ENCODE data around the gene RAP1GAP2. TPM values are rescaled to one million over a fixed set of nuclear protein-coding genes. Genes with fewer than 3 reads are reported as not detected.
A peak's percentile ranks its signal among the peaks of the same experiment; 100 is the strongest.

The RAP1GAP2 gene
- total and polyA plus RNA-seq, 2 of the 8 experiments (the other 6 are each of a cell fraction or from before 2014, with no cell fraction given), result 24.0 to 63.8 TPM

DNA sequence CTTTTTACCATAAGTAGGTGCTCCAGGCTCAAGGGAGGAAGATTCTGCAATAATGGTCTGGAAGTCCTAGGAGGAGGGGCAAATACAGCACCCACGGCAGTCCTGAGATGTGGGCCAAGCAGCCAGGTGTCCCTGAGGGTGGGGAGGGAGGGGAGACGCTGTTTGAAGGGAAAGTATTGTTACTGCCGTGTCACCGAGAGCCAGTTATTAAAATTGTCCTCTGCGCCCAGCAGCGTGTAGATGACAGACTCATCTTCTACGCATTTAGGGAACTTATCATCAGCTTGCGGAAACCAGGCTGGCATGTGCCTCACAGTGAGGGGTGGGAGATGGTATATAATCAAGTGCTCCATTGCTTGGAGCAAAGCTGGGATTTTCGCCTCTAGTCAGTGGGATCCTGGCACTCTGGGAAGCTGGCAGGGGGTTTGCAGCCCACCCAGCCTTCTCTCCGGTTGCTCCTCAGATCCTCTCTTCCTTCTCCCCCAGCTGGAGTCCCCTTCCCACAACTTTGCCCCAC, 162.5 kb downstream of the RAP1GAP2 start:
- Histone ChIP-seq H2AK5ac (ENCODE audit: low read depth, low read length) (0 out of 2 replicates have a peak overlapping the region, but pooled peaks have one; percentile 65), H4K5ac (ENCODE audit: insufficient read length, low read depth, low read length) (no peak overlapping the region), H3K9me3 (ENCODE audit: insufficient read depth in 2 of 2, low read depth in 1 of 2, low read length in 1 of 2) (no peaks in the 10 kb centered on the region), H3K23me2 (ENCODE audit: low read depth, low read length) (no peaks in the 10 kb centered on the region), H2BK12ac (ENCODE audit: low read depth, low read length) (peak overlapping the region; percentile 60; the same call in 1 of the 2 replicates), H3K56ac (replicated peaks; ENCODE audit: insufficient read length, low read depth, low read length) (no peak overlapping the region), H2BK120ac (replicated peaks; ENCODE audit: low read depth, low read length) (no peak overlapping the region), H2BK20ac (ENCODE audit: low read length) (no peak overlapping the region), H4K20me1 (replicated peaks in 1 of 2; ENCODE audit: control insufficient read depth in 1 of 2, insufficient read depth in 2 of 2, low read length in 2 of 2) (peaks cover 5 to 8% of the 10 kb centered on the region in 2 experiments), H4K91ac (replicated peaks; ENCODE audit: insufficient read length, low read length) (no peak overlapping the region), H3K36me3 (ENCODE audit: control insufficient read depth in 2 of 4, insufficient read depth in 4 of 4, low read length in 3 of 4) (no peaks in the 10 kb centered on the region), H3K79me1 (ENCODE audit: low read depth, low read length) (peaks cover 2% of the 10 kb centered on the region; the same call in 1 of the 2 replicates), H3K4me1 (replicated peaks in 1 of 4; ENCODE audit: control insufficient read depth in 3 of 4, insufficient read depth in 4 of 4, low read length in 3 of 4) (peaks cover 2 to 30% (median 7%) of the 10 kb centered on the region in 4 experiments; a peak in 5 of 7 replicates), H3K14ac (ENCODE audit: insufficient read length) (no peak overlapping the region), H3K4me2 (ENCODE audit: insufficient read depth in 1 of 2, low read depth in 2 of 2, low read length in 2 of 2) (no peak overlapping the region), H3K4me3 (ENCODE audit: extremely low read depth in 1 of 4, insufficient read depth in 2 of 4, low read depth in 3 of 4, low read length in 4 of 4) (no peak overlapping the region), H3K27ac (ENCODE audit: low read depth, low read length) (no peak overlapping the region), H3K27me3 (replicated peaks in 1 of 4; ENCODE audit: control insufficient read depth in 3 of 4, extremely low read depth in 1 of 4, insufficient read depth in 3 of 4, low read length in 3 of 4) (no peaks in the 10 kb centered on the region), H4K8ac (ENCODE audit: extremely low read depth, insufficient read depth, low read length) (no peak overlapping the region; the same call in 1 of the 2 replicates), H2AFZ (ENCODE audit: low read length) (no peak overlapping the region), H3K79me2 (ENCODE audit: control insufficient read depth in 1 of 2, insufficient read depth in 2 of 2, low read length in 2 of 2) (peaks cover 0 to 20% of the 10 kb centered on the region in 2 experiments; a peak in 3 of 4 replicates), H2BK15ac (ENCODE audit: low read length) (no peak overlapping the region), H3K23ac (ENCODE audit: insufficient read length) (no peak overlapping the region), H3K18ac (ENCODE audit: extremely low read depth, low read length) (no peak overlapping the region), H3K4ac (replicated peaks; ENCODE audit: insufficient read length, low read depth, low read length) (no peak overlapping the region), H2BK5ac (ENCODE audit: low read depth, low read length) (peak overlapping the region; percentile 66), H3K9ac (replicated peaks in 1 of 4; ENCODE audit: extremely low read depth in 1 of 4, low read depth in 3 of 4, low read length in 3 of 4) (no peak overlapping the region; a peak in 1 of 7 replicates)
- POLR2A ChIA-PET (ENCODE audit: partially characterized antibody), result interaction anchor here (0.6 kb wide), 1 partner anchor 765 kb away, joined by 3 read pairs; no protein-coding TSS in a partner anchor
- WGBS, 2 experiments (ENCODE audit: extremely low coverage in 1 of 2, insufficient coverage in 1 of 2, insufficient read length in 1 of 2, insufficient replicate concordance in 2 of 2, low coverage in 1 of 2, low lambda C conversion rate in 2 of 2, missing lambda C conversion rate in 1 of 2), result 94% methylated on average over 9 of the region's 10 CpGs; no CpG with 5 or more reads in 1 of the 2 experiments
- FAIRE-seq (no peak), DNase-seq (ENCODE audit: low read depth in 1 of 2, low spot score in 2 of 2) (no peak)
- CTCF ChIA-PET (ENCODE audit: partially characterized antibody), result interaction anchor here (0.6 to 2.5 kb wide), 9 partner anchors 13 to 650 kb away, joined by 3 to 6 read pairs (median 3); no protein-coding TSS in a partner anchor
- TF ChIP-seq POLR2A (IDR thresholded peaks at IDR 0.05; ENCODE audit: control extremely low read depth in 1 of 2, low read depth in 2 of 2, low read length in 2 of 2) (no peak), EGR1 (IDR thresholded peaks at IDR 0.05; ENCODE audit: borderline replicate concordance, low read depth, low read length) (no peak), POU5F1 (IDR thresholded peaks at IDR 0.05; ENCODE audit: low read depth, low read length) (no peak), PHF8 (conservative IDR thresholded peaks at IDR 0.05; ENCODE audit: low read depth, low read length) (no peak), HDAC6 (IDR thresholded peaks at IDR 0.05; ENCODE audit: low read depth, low read length) (no peak), GTF2F1 (IDR thresholded peaks at IDR 0.05; ENCODE audit: borderline replicate concordance, low read depth, low read length) (no peak), TBP (IDR thresholded peaks at IDR 0.05; ENCODE audit: low read depth, low read length) (no peak)
